Activated T-cell treated with anti-CD3 and anti-CD28 coated beads for 4 hours (primary cell): ENCODE data around the gene GNG3.
"Not testable (repeated sequence)": the region's sequence is repeated elsewhere in the genome, so short reads cannot be mapped to it uniquely, and the experiment has no call there.

Source experiments
- DNase-seq: peaks from one replicate; pipeline ENCODE4 v3.0.0-alpha.2; 2020

GNG3 gene

GRCh38 chr11:62707277-62707861, at the start of gene GNG3, which contains the start of gene BSCL2:
TSS of gene GNG3 (plus strand) at chr11:62707676. CDS start at chr11:62708296, 620 bp downstream.
TSS of gene BSCL2 (minus strand) at chr11:62707424. CDS start at chr11:62707195, 229 bp downstream.
- DNase-seq = no peak

GRCh38 chr11:62664405-62665074, 42.9 kb upstream of the GNG3 start:
- DNase-seq = no peak

- peak; percentile 96 for DNase-seq
These were observed 42.3 kb upstream of the GNG3 start, which contains the start of the genes C11orf98 and CSKMT for GRCh38 chr11:62665075-62665598. TSS of gene C11orf98 (minus strand) at chr11:62665210. CDS start at chr11:62665169, 41 bp downstream. TSS of gene CSKMT (plus strand) at chr11:62665312. CDS start at chr11:62665880, 568 bp downstream.

- peak; percentile 61 for DNase-seq
These were observed 41.7 kb upstream of the GNG3 start for GRCh38 chr11:62665599-62666258.

GRCh38 chr11:62666259-62666926, 41.1 kb upstream of the GNG3 start:
- DNase-seq = no peak

GRCh38 chr11:62667460-62667859, 40.0 kb upstream of the GNG3 start:
- no peak for DNase-seq

GRCh38 chr11:62669420-62670161, 37.9 kb upstream of the GNG3 start:
- DNase-seq = no peak

- no peak for DNase-seq
These were observed 36.3 kb upstream of the GNG3 start for GRCh38 chr11:62671236-62671607.

GRCh38 chr11:62671608-62672389, 35.7 kb upstream of the GNG3 start, which contains the start of the genes LBHD1 and UQCC3:
TSS of gene LBHD1 (minus strand) at chr11:62672267. CDS start at chr11:62670031, 2,236 bp downstream.
TSS of gene UQCC3 (plus strand) at chr11:62671673. CDS start at chr11:62671746, 73 bp downstream.
- peak; percentile 59 for DNase-seq

- DNase-seq = no peak
These were observed 34.3 kb upstream of the GNG3 start for GRCh38 chr11:62673196-62673525.

- DNase-seq = not testable (repeated sequence)
These were observed 32.1 kb upstream of the GNG3 start for GRCh38 chr11:62675415-62675814.

- DNase-seq = no peak
These were observed 30.8 kb upstream of the GNG3 start for GRCh38 chr11:62676698-62677097.

- DNase-seq = no peak
These were observed 30.3 kb upstream of the GNG3 start for GRCh38 chr11:62677156-62677555.

GRCh38 chr11:62677714-62678113, 29.8 kb upstream of the GNG3 start:
- DNase-seq = no peak

GRCh38 chr11:62678433-62678769, 29.1 kb upstream of the GNG3 start:
- no peak for DNase-seq

GRCh38 chr11:62678770-62679696, 28.4 kb upstream of the GNG3 start, which contains the start of gene UBXN1:
TSS of gene UBXN1 (minus strand) at chr11:62679073. CDS start at chr11:62678923, 150 bp downstream.
- peak; percentile 80 for DNase-seq

- DNase-seq = no peak
These were observed 26.6 kb upstream of the GNG3 start for GRCh38 chr11:62680825-62681240.

- DNase-seq = no peak
These were observed 25.0 kb upstream of the GNG3 start for GRCh38 chr11:62682518-62682917.

GRCh38 chr11:62687508-62688396, 19.7 kb upstream of the GNG3 start:
- DNase-seq = no peak
